ENCODE data around the gene USP6NL. TPM values are rescaled to one million over a fixed set of nuclear protein-coding genes. Genes with fewer than 3 reads are reported as not detected.
A peak's percentile ranks its signal among the peaks of the same experiment; 100 is the strongest.

USP6NL gene
- total and polyA plus RNA-seq, 2 of the 13 experiments (the other 11 are each of a cell fraction or from before 2014, with no cell fraction given) = 10.5 to 22.9 TPM

- DNase-seq (ENCODE audit: low spot score) (no peak), ATAC-seq (no peak; the same call in 1 of the 3 replicates), FAIRE-seq (no peak)
- no peak overlapping the region for H3K4me3 ChIP-seq (replicated peaks in 1 of 3; ENCODE audit: insufficient read depth in 1 of 3, low read depth in 2 of 3, low read length in 3 of 3)
- H3K4me1 ChIP-seq (ENCODE audit: insufficient read depth, low read length) = peaks cover 32% of the 10 kb centered on the region
- H3K4me2 ChIP-seq (ENCODE audit: low read depth, low read length) = no peak overlapping the region
- no peaks in the 10 kb centered on the region for H3K27me3 ChIP-seq (ENCODE audit: control insufficient read depth in 1 of 2, insufficient read depth in 2 of 2, low read length in 2 of 2)
- POLR2A ChIA-PET = interaction anchor here (1.4 kb wide), 1 partner anchor 13 kb away, joined by 4 read pairs; no protein-coding TSS in a partner anchor
- peaks cover 75% of the 10 kb centered on the region for H3K79me2 ChIP-seq (ENCODE audit: insufficient read depth, low read length)
- CTCF ChIA-PET (ENCODE audit: low intra/inter-chr PET ratio, low total read pairs) = no interaction called here
- in situ Hi-C loops (cut with HindIII; ENCODE audit: extremely low pct_ligation_motif_present, low pct_unique_long_range_greater_than_20kb) = no loop called here
- H3K36me3 ChIP-seq (replicated peaks in 1 of 2; ENCODE audit: control insufficient read depth in 1 of 2, insufficient read depth in 2 of 2, low read length in 2 of 2) = peaks cover 1 to 2% of the 10 kb centered on the region in 2 experiments; a peak in 2 of 5 replicates
- BruUV-seq (replicated peaks) = no TSS peak
- 97% methylated on average over 8 of the region's 8 CpGs for WGBS (ENCODE audit: low lambda C conversion rate)
- TF ChIP-seq ZNF660 (CRISPR knock-in tag; IDR thresholded peaks at IDR 0.05; ENCODE audit: borderline replicate concordance, low read depth) = no peak
- TF ChIP-seq, protein P1, sequence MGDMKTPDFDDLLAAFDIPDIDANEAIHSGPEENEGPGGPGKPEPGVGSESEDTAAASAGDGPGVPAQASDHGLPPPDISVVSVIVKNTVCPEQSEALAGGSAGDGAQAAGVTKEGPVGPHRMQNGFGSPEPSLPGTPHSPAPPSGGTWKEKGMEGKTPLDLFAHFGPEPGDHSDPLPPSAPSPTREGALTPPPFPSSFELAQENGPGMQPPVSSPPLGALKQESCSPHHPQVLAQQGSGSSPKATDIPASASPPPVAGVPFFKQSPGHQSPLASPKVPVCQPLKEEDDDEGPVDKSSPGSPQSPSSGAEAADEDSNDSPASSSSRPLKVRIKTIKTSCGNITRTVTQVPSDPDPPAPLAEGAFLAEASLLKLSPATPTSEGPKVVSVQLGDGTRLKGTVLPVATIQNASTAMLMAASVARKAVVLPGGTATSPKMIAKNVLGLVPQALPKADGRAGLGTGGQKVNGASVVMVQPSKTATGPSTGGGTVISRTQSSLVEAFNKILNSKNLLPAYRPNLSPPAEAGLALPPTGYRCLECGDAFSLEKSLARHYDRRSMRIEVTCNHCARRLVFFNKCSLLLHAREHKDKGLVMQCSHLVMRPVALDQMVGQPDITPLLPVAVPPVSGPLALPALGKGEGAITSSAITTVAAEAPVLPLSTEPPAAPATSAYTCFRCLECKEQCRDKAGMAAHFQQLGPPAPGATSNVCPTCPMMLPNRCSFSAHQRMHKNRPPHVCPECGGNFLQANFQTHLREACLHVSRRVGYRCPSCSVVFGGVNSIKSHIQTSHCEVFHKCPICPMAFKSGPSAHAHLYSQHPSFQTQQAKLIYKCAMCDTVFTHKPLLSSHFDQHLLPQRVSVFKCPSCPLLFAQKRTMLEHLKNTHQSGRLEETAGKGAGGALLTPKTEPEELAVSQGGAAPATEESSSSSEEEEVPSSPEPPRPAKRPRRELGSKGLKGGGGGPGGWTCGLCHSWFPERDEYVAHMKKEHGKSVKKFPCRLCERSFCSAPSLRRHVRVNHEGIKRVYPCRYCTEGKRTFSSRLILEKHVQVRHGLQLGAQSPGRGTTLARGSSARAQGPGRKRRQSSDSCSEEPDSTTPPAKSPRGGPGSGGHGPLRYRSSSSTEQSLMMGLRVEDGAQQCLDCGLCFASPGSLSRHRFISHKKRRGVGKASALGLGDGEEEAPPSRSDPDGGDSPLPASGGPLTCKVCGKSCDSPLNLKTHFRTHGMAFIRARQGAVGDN (CRISPR knock-in tag; IDR thresholded peaks at IDR 0.05) = peak; percentile 37
- intact Hi-C loops (cut with micrococcal nuclease; ENCODE audit: unreplicated experiment) = no loop called here
- no peak overlapping the region for H2AFZ ChIP-seq (ENCODE audit: low read length)
- H3K9ac ChIP-seq (ENCODE audit: insufficient read depth, low read depth, low read length) = no peak overlapping the region
- H3K9me3 ChIP-seq (ENCODE audit: low read length) = no peaks in the 10 kb centered on the region
- no peaks in the 10 kb centered on the region for H4K20me1 ChIP-seq (ENCODE audit: insufficient read depth, low read length)
- no peak overlapping the region for H3K27ac ChIP-seq (ENCODE audit: extremely low read length, insufficient read depth, low read length)
These were observed 72.6 kb downstream of the USP6NL start for GRCh38 chr10:11538834-11539190.

- FAIRE-seq (no peak), ATAC-seq (no peak), DNase-seq (ENCODE audit: low spot score) (no peak)
- Histone ChIP-seq H3K27me3 (ENCODE audit: control insufficient read depth in 1 of 2, insufficient read depth in 2 of 2, low read length in 2 of 2) (no peaks in the 10 kb centered on the region), H2AFZ (ENCODE audit: low read length) (no peak overlapping the region), H3K79me2 (ENCODE audit: insufficient read depth, low read length) (peaks cover 82% of the 10 kb centered on the region), H3K27ac (ENCODE audit: extremely low read length, insufficient read depth, low read length) (no peak overlapping the region), H3K36me3 (replicated peaks in 1 of 2; ENCODE audit: control insufficient read depth in 1 of 2, insufficient read depth in 2 of 2, low read length in 2 of 2) (peaks cover 0 to 1% of the 10 kb centered on the region in 2 experiments; a peak in 2 of 5 replicates), H3K9me3 (ENCODE audit: low read length) (no peaks in the 10 kb centered on the region), H4K20me1 (ENCODE audit: insufficient read depth, low read length) (no peaks in the 10 kb centered on the region; the same call in 1 of the 2 replicates), H3K4me1 (ENCODE audit: insufficient read depth, low read length) (peaks cover 55% of the 10 kb centered on the region), H3K4me2 (ENCODE audit: low read depth, low read length) (no peak overlapping the region), H3K9ac (ENCODE audit: insufficient read depth, low read depth, low read length) (no peak overlapping the region), H3K4me3 (replicated peaks in 1 of 3; ENCODE audit: insufficient read depth in 1 of 3, low read depth in 2 of 3, low read length in 3 of 3) (no peak overlapping the region)
- CTCF ChIA-PET (ENCODE audit: low intra/inter-chr PET ratio, low total read pairs) = no interaction called here
- WGBS (ENCODE audit: low lambda C conversion rate) = 96% methylated on average over 1 of the region's 1 CpG
- intact Hi-C loops (cut with micrococcal nuclease; ENCODE audit: unreplicated experiment) = no loop called here
- BruUV-seq (replicated peaks) = no TSS peak
- POLR2A ChIA-PET = no interaction called here
- in situ Hi-C loops (cut with HindIII; ENCODE audit: extremely low pct_ligation_motif_present, low pct_unique_long_range_greater_than_20kb) = no loop called here
- TF ChIP-seq THAP11 (CRISPR knock-in tag; IDR thresholded peaks at IDR 0.05) = no peak
- TF ChIP-seq NAIF1 (CRISPR knock-in tag; IDR thresholded peaks at IDR 0.05; ENCODE audit: borderline replicate concordance) = no peak
- no peak for TF ChIP-seq NFYB (CRISPR knock-in tag; IDR thresholded peaks at IDR 0.05)
- TF ChIP-seq, protein P2, sequence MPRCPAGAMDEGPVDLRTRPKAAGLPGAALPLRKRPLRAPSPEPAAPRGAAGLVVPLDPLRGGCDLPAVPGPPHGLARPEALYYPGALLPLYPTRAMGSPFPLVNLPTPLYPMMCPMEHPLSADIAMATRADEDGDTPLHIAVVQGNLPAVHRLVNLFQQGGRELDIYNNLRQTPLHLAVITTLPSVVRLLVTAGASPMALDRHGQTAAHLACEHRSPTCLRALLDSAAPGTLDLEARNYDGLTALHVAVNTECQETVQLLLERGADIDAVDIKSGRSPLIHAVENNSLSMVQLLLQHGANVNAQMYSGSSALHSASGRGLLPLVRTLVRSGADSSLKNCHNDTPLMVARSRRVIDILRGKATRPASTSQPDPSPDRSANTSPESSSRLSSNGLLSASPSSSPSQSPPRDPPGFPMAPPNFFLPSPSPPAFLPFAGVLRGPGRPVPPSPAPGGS (CRISPR knock-in tag; IDR thresholded peaks at IDR 0.05) = no peak
- TF ChIP-seq ZNF605 (CRISPR knock-in tag; IDR thresholded peaks at IDR 0.05) = no peak
- TF ChIP-seq GRHL1 (CRISPR knock-in tag; conservative IDR thresholded peaks at IDR 0.05) = no peak
- TF ChIP-seq ZFP1 (CRISPR knock-in tag; IDR thresholded peaks at IDR 0.05) = no peak
These were observed 75.2 kb downstream of the USP6NL start for GRCh38 chr10:11536228-11536627.

All from HepG2 (cell line).